Hepatocyte (in vitro differentiated cells): Measurements from ENCODE around the gene KDM4B. TPM values are rescaled to one million over a fixed set of nuclear protein-coding genes. Genes with fewer than 3 reads are reported as not detected.

Experiments used
- DNase-seq: peaks from one replicate; pipeline ENCODE4 v3.0.0-alpha.2; 2016; ENCODE audit warnings: low spot score
- H2AFZ ChIP-seq: fragments of 200-600 bp; sonication (generic); 2 replicates; pipeline ENCODE4 v1.6.0; 2016; ENCODE audit warnings: antibody characterized with exemption, mild to moderate bottlenecking
- H3K27ac ChIP-seq: fragments of 200-600 bp; sonication (generic); 2 replicates; pipeline ENCODE4 v1.5.1; 2016; ENCODE audit warnings: mild to moderate bottlenecking
- H3K27me3 ChIP-seq: fragments of 200-600 bp; sonication (generic); 2 replicates; pipeline ENCODE4 v1.6.1; 2016
- H3K36me3 ChIP-seq: fragments of 200-600 bp; sonication (generic); replicated peaks from 2 replicates; pipeline ENCODE4 v1.5.1; 2016; ENCODE audit warnings: low read depth; ENCODE audit not compliant: insufficient read depth
- H3K4me1 ChIP-seq: fragments of 200-600 bp; sonication (generic); 2 replicates; pipeline ENCODE4 v1.5.1; 2016; ENCODE audit warnings: mild to moderate bottlenecking, moderate library complexity; ENCODE audit not compliant: insufficient read depth
- H3K4me2 ChIP-seq: fragments of 200-600 bp; sonication (generic); 2 replicates; pipeline ENCODE4 v1.6.0; 2016
- H3K4me3 ChIP-seq: fragments of 200-600 bp; sonication (generic); 2 replicates; pipeline ENCODE4 v1.5.1; 2016; ENCODE audit warnings: mild to moderate bottlenecking
- H3K79me2 ChIP-seq: fragments of 200-600 bp; sonication (generic); 2 replicates; pipeline ENCODE4 v1.6.0; 2017; ENCODE audit warnings: mild to moderate bottlenecking
- H3K9me2 ChIP-seq: fragments of 200-600 bp; sonication (generic); replicated peaks from 2 replicates; pipeline ENCODE4 v1.6.0; 2017; ENCODE audit warnings: mild to moderate bottlenecking; ENCODE audit not compliant: insufficient read depth
- H3K9me3 ChIP-seq: fragments of 200-600 bp; sonication (generic); 2 replicates; pipeline ENCODE4 v1.5.1; 2016; ENCODE audit warnings: low read depth, mild to moderate bottlenecking
- H4K20me1 ChIP-seq: fragments of 200-600 bp; sonication (generic); 2 replicates; pipeline ENCODE4 v1.6.0; 2016; ENCODE audit warnings: mild to moderate bottlenecking; ENCODE audit not compliant: insufficient read depth, poor library complexity, severe bottlenecking
- EZH2 ChIP-seq: fragments of 200-600 bp; sonication (generic); IDR thresholded peaks from 2 replicates; pipeline ENCODE4 v1.6.1; 2016; ENCODE audit warnings: antibody characterized with exemption, mild to moderate bottlenecking, borderline replicate concordance
- EZH2phosphoT487 ChIP-seq: fragments of 200-600 bp; sonication (generic); IDR thresholded peaks from one replicate; pipeline ENCODE4 v1.6.1; 2018; ENCODE audit warnings: antibody characterized with exemption, mild to moderate bottlenecking, low read depth, moderate library complexity; ENCODE audit not compliant: unreplicated experiment, severe bottlenecking
- WGBS: methylation state at CpG from one replicate; pipeline ENCODE4 v1.1.6; 2016; ENCODE audit warnings: low lambda C conversion rate; ENCODE audit errors: missing lambda C conversion rate; 5-methylcytosine and 5-hydroxymethylcytosine counted together
- polyA plus RNA-seq: library from polyadenylated mRNA; unstranded; fragments of >200 nt; fragmentation: Nextera tagmentation; extraction: Ambion mirVana; gene quantifications from 2 replicates; pipeline ENCODE4 v1.2.1, GENCODE V29; 2016
- total RNA-seq: library from RNA; depleted of rRNA; stranded (reverse); fragments of >200 nt; gene quantifications from 2 replicates; pipeline ENCODE4 v1.2.3, GENCODE V29; 2014
- TF ChIP-seq, protein P1 (sequence below): fragments of 200-600 bp; sonication (generic); IDR thresholded peaks from 2 replicates; pipeline ENCODE4 v1.5.1; 2016; ENCODE audit warnings: antibody characterized with exemption, mild to moderate bottlenecking; ENCODE audit not compliant: poor library complexity

The KDM4B gene
- total and polyA plus RNA-seq, 2 experiments from 2014 or later: 22.2 to 29.6 TPM

DNA sequence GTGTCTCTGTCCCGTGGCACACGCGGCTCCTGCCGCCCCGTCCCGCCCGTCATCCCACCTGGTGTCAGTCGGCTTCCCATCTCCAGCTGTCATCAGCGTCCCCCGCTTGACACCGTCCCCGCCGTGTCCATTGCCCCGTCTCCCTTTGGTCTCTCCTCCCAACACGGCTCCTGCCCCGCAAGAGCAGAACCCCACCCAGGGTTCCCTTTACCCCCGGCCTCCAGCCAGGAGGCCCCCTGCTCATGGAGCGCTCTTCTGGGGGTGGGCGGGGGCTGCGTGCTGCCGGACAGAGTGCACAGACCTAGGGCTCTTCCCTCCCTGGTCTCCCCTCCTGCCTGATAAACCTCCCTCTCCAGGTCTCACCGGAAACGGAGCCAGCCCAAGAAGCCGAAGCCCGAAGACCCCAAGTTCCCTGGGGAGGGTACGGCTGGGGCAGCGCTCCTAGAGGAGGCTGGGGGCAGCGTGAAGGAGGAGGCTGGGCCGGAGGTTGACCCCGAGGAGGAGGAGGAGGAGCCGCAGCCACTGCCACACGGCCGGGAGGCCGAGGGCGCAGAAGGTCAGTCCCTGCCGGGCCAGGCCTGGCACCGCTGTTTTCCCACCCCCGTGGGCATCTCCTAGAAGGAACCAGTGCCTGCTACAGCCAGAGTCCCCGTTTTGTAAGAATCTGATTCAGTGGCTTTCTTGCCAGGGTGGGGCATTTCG is 150.5 kb downstream of the KDM4B start:
- Histone ChIP-seq H3K4me1 (peaks cover 6% of the 10 kb centered on the region), H3K27me3 (no peaks in the 10 kb centered on the region), H3K9me3 (no peaks in the 10 kb centered on the region), H3K9me2 (no peaks in the 10 kb centered on the region), H3K4me2 (no peak overlapping the region), H3K4me3 (no peak overlapping the region), H2AFZ (no peak overlapping the region), H3K79me2 (no peaks in the 10 kb centered on the region), H4K20me1 (no peaks in the 10 kb centered on the region), H3K36me3 (no peaks in the 10 kb centered on the region), H3K27ac (no peak overlapping the region)
- no peak for TF ChIP-seq EZH2
- TF ChIP-seq, protein P1, sequence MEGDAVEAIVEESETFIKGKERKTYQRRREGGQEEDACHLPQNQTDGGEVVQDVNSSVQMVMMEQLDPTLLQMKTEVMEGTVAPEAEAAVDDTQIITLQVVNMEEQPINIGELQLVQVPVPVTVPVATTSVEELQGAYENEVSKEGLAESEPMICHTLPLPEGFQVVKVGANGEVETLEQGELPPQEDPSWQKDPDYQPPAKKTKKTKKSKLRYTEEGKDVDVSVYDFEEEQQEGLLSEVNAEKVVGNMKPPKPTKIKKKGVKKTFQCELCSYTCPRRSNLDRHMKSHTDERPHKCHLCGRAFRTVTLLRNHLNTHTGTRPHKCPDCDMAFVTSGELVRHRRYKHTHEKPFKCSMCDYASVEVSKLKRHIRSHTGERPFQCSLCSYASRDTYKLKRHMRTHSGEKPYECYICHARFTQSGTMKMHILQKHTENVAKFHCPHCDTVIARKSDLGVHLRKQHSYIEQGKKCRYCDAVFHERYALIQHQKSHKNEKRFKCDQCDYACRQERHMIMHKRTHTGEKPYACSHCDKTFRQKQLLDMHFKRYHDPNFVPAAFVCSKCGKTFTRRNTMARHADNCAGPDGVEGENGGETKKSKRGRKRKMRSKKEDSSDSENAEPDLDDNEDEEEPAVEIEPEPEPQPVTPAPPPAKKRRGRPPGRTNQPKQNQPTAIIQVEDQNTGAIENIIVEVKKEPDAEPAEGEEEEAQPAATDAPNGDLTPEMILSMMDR: no peak
- TF ChIP-seq EZH2phosphoT487: no peak
- DNase-seq: no peak
- 96% methylated on average over 35 of the region's 40 CpGs for WGBS

DNA sequence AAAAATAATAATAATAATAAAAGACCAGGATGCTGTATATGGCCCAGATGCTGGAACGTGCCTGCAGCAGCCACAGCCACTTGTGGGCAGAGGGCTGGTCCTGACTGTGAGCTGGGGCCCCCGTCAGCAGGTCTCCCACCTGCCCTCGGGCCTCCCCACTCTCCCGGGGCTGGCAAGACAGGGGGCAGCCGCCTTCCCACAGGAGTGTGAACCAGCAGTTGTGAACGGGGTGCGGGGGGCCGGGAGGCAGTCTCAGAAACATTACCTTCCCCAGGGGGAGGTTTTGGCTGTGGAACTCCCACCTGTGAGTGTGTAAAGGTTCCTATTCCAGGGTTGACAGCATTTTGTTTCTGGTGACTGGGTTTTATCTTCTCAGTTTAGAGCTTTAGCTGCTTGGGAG is 151.4 kb downstream of the KDM4B start:
- Histone ChIP-seq H3K9me3 (no peaks in the 10 kb centered on the region), H4K20me1 (no peaks in the 10 kb centered on the region), H3K4me3 (no peak overlapping the region), H3K36me3 (no peaks in the 10 kb centered on the region), H3K4me2 (no peak overlapping the region), H2AFZ (no peak overlapping the region), H3K79me2 (no peaks in the 10 kb centered on the region), H3K9me2 (no peaks in the 10 kb centered on the region), H3K4me1 (peaks cover 7% of the 10 kb centered on the region), H3K27ac (no peak overlapping the region), H3K27me3 (no peaks in the 10 kb centered on the region)
- TF ChIP-seq EZH2phosphoT487: no peak
- TF ChIP-seq, protein P1: no peak
- no peak for TF ChIP-seq EZH2
- no peak for DNase-seq
- 94% methylated on average over 8 of the region's 8 CpGs for WGBS

DNA sequence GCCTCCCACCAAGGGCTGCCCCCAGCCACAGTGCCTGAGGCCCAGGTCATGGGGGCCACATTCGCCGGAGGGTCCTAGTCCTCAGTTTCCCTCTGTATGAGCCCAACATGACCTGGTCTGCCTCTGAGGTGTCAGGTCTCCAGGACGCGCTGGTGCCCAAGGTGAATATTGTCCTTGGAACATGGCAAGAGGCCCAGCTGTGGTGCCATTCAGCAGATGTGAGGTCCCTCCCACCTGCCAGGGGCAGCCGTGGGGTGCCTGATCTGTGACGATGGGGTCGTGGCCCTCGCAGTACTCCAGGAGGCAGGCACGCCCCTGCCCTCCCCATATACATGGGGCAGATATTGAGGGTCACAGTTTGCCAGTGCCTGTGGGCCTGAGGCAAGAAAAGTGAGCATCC is 151.9 kb downstream of the KDM4B start:
- Histone ChIP-seq H3K36me3 (no peaks in the 10 kb centered on the region), H4K20me1 (no peaks in the 10 kb centered on the region)

More for the DNA sequence above, 151.9 kb downstream of the KDM4B start:
- no peak overlapping the region for H3K4me2 ChIP-seq
- H3K4me3 ChIP-seq: no peak overlapping the region
- H3K27me3 ChIP-seq: no peaks in the 10 kb centered on the region
- H3K79me2 ChIP-seq: no peaks in the 10 kb centered on the region
- H3K9me3 ChIP-seq: no peaks in the 10 kb centered on the region
- no peak overlapping the region for H3K27ac ChIP-seq
- H3K4me1 ChIP-seq: peaks cover 12% of the 10 kb centered on the region
- no peak overlapping the region for H2AFZ ChIP-seq
- WGBS: 94% methylated on average over 9 of the region's 9 CpGs
- TF ChIP-seq, protein P1: no peak
- TF ChIP-seq EZH2phosphoT487 (no peak), EZH2 (no peak)
- no peak for DNase-seq
- H3K9me2 ChIP-seq: no peaks in the 10 kb centered on the region
